RWPE2 (cell line): ENCODE data around the gene TTI1.
A peak's percentile ranks its signal among the peaks of the same experiment; 100 is the strongest.

Experiments used
- ATAC-seq: fragments of 200-7000 bp; cut with Tn5 transposase; 3 replicates; pipeline ENCODE4 v1.9.1; 2021; ENCODE audit warnings: low read depth
- DNase-seq: peaks from one replicate; pipeline ENCODE4 v3.0.0-alpha.2; 2020; ENCODE audit warnings: low spot score
- H3K27ac ChIP-seq: fragments of 450-650 bp; 2 replicates; pipeline ENCODE4 v1.5.1; 2017; ENCODE audit warnings: mild to moderate bottlenecking; ENCODE audit not compliant: poor library complexity, severe bottlenecking
- H3K27me3 ChIP-seq: fragments of 250-450 bp; sonication (Bioruptor Pico); 2 replicates; pipeline ENCODE4 v1.5.1; 2021; ENCODE audit warnings: mild to moderate bottlenecking, moderate library complexity; ENCODE audit not compliant: insufficient read depth, poor library complexity, severe bottlenecking
- H3K36me3 ChIP-seq: fragments of 250-450 bp; sonication (Bioruptor Pico); 2 replicates; pipeline ENCODE4 v1.5.1; 2020; ENCODE audit warnings: low read depth, mild to moderate bottlenecking, moderate library complexity
- H3K4me1 ChIP-seq: fragments of 250-450 bp; sonication (Bioruptor Pico); 2 replicates; pipeline ENCODE4 v1.5.1; 2021; ENCODE audit warnings: mild to moderate bottlenecking, moderate library complexity; ENCODE audit not compliant: insufficient read depth, poor library complexity, severe bottlenecking
- H3K4me3 ChIP-seq: fragments of 250-450 bp; sonication (Bioruptor Pico); 2 replicates; pipeline ENCODE4 v1.5.1; 2021; ENCODE audit warnings: mild to moderate bottlenecking, moderate library complexity; ENCODE audit not compliant: severe bottlenecking
- H3K9me3 ChIP-seq: fragments of 250-450 bp; sonication (Bioruptor Pico); 2 replicates; pipeline ENCODE4 v1.5.1; 2021; ENCODE audit warnings: mild to moderate bottlenecking, moderate library complexity; ENCODE audit not compliant: severe bottlenecking
- CTCF ChIP-seq: fragments of 450-650 bp; IDR thresholded peaks from one replicate; pipeline ENCODE4 v1.5.1; 2017; ENCODE audit warnings: mild to moderate bottlenecking, moderate library complexity; ENCODE audit not compliant: poor library complexity, severe bottlenecking

TTI1 gene

GRCh38 chr20:37995856-37996605, 37.2 kb downstream of the TTI1 start:
- H3K4me1 ChIP-seq = peaks cover 45% of the 10 kb centered on the region
- no peak for TF ChIP-seq CTCF
- no peaks in the 10 kb centered on the region for H3K9me3 ChIP-seq
- H3K27me3 ChIP-seq = no peaks in the 10 kb centered on the region
- no peak for DNase-seq
- H3K27ac ChIP-seq = peak overlapping the region; percentile 85
- H3K4me3 ChIP-seq = no peak overlapping the region
- peaks cover 83% of the 10 kb centered on the region for H3K36me3 ChIP-seq
- no peak for ATAC-seq

- Histone ChIP-seq H3K4me1 (peaks cover 59% of the 10 kb centered on the region), H3K27me3 (no peaks in the 10 kb centered on the region), H3K9me3 (no peaks in the 10 kb centered on the region), H3K27ac (peak overlapping the region; percentile 85), H3K4me3 (no peak overlapping the region), H3K36me3 (peaks cover 77% of the 10 kb centered on the region)
- ATAC-seq (peak; percentile 86), DNase-seq (peak; percentile 97)
- no peak for TF ChIP-seq CTCF
These were observed 38.7 kb downstream of the TTI1 start for GRCh38 chr20:37994512-37994911.

GRCh38 chr20:37992802-37993409, 40.4 kb downstream of the TTI1 start:
- Histone ChIP-seq H3K4me3 (no peak overlapping the region), H3K27me3 (no peaks in the 10 kb centered on the region), H3K4me1 (peaks cover 63% of the 10 kb centered on the region), H3K36me3 (peaks cover 73% of the 10 kb centered on the region), H3K9me3 (no peaks in the 10 kb centered on the region), H3K27ac (peak overlapping the region; percentile 85)
- DNase-seq (peak; percentile 95), ATAC-seq (peak; percentile 65)
- TF ChIP-seq CTCF = peak; percentile 99

GRCh38 chr20:37991908-37992307, 41.3 kb downstream of the TTI1 start:
- peaks cover 63% of the 10 kb centered on the region for H3K4me1 ChIP-seq
- TF ChIP-seq CTCF = no peak
- peak overlapping the region; percentile 85 for H3K27ac ChIP-seq
- no peaks in the 10 kb centered on the region for H3K9me3 ChIP-seq
- peaks cover 72% of the 10 kb centered on the region for H3K36me3 ChIP-seq
- no peak overlapping the region for H3K4me3 ChIP-seq
- ATAC-seq (no peak), DNase-seq (no peak)
- no peaks in the 10 kb centered on the region for H3K27me3 ChIP-seq
